ENCODE results near the gene PIGBOS1.
A peak's percentile ranks its signal among the peaks of the same experiment; 100 is the strongest.
"Not testable (repeated sequence)": the region's sequence is repeated elsewhere in the genome, so short reads cannot be mapped to it uniquely, and the experiment has no call there.

Gene PIGBOS1

DNA sequence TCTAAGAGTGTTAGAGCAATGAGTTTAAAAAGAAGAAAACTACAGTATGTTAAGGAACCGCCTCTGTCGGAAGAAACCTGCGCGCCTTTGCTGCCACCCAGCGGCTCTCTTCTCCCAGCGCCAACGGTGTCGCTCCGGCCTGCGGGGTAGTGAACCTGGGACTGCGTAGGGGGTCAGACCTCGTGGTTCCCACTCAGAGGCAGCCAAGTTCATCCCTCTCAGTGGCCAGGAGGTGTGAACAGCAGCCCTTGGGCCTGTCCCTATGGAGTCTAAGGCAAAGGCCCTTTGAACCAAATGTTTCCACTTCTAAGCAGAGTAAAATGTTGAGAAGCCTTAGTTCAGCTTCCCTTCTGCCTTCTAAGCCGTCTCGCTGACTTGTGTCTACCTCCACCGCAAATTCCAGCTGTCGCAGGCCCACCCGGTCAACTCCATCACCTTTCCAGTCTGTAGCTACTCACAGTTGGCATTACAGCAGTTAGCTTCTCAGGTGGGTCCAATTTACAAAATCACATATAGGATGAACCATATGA lies 28.3 kb downstream of the PIGBOS1 start:
- peak; percentile 58 for DNase-seq

DNA sequence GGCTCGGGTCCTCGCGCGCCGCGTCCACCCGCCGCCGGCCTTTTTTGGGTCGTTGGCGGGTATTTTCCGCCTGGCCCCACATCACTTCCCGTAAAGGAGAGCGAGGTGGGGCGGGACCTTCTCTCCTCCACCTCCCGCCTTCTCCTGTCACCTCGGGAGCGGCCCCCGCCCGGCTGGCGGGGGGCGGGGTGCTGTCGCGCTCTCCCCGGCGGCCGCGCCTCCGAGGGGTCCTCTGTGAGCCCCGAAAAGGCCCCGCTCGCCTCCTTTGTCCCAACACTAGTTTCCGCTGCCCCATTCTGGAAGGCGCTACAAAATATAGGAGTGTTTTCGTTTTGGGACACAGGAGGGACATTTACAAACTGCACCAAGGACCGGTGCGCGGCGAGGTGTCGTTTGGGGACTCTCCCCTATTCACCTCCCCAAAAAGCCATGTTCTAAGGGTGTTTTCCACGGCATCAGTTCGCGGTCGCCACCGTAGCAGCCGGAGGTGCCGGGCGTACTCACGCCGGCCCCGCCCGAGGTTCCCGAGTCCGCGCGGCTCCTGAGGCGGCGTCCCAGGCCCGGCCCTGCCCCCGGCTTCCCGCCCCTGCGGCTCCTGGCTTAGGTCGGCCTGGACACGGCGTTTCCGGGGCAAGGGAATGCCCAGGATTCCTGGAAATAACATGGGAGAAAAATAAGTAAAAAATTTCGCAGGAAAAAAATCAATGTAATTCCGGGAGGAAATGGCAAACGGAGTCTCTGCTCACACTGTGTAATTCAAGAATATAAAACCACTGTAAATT lies 29.0 kb downstream of the PIGBOS1 start, which contains the start of gene RAB27A:
Gene RAB27A, minus strand, starts transcription at position 68 of the 782 bp plus-strand sequence. CDS start 54,879 bp downstream, outside the sequence.
- DNase-seq = peak; percentile 50

DNA sequence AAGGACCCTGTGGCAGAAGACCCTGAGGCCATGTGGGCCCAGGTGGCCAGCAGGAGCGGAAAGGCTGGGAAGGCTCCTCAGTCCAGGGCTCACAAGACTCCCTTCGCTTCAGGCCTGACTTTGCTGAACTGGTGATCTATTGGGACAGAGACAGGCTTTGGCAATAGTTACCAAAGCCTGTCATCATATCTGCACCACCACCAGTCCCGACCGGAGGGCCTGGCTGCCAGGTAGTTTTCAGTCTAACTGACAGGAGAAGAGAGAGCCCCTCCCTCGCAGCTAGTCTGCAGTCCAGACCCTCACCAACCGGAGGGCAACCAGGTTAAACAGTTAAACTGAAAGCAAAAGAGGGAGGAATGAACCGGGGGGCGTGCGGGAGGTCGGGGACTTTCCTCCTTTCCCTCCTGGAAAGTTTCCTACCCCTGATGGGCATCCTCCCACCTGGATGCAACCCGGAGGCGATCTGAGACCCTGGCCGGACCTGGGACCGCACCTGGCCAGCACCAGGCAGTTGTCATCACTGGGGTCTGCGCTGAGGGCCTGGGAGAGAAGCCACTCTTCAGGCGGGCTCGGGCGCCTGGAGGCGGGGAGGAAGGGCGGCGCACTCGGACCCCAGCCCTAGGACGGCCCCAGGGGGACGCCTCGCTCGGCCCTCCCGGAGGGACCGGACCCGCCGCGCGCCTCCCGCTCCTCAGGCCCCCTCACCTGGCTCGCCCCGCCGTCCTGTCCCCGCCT lies 29.7 kb downstream of the PIGBOS1 start:
- DNase-seq = no peak

DNA sequence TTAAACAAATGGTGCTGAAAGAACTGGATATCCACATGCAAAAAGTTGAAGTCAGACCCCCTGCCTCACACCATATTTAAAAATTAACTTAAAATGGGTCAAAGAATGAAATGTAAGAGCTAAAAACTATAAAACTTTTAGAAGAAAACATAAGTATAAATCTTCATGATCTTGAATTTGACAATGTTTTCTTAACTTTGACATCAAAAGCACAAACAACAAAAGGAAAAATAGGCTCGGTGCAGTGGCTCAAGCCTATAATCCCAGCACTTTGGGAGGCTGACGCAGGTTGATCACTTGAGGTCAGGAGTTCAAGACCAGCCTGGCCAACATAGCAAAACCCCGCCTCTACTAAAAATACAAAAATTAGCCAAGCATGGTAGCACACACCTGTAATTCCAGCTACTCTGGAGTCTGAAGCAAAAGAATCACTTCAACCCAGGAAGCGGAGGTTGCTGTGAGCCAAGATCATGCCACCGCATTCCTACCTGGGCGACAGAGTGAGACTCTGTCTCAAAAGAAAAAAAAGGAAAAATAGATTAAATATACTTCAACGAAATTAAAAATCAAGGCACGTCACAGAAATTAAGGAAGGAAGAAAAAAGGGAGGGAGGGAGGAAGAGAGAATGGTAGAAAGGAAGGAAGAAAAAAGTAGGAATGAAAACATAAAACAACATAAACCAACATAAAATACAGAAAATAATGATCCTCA lies 30.8 kb downstream of the PIGBOS1 start:
- no peak for DNase-seq

DNA sequence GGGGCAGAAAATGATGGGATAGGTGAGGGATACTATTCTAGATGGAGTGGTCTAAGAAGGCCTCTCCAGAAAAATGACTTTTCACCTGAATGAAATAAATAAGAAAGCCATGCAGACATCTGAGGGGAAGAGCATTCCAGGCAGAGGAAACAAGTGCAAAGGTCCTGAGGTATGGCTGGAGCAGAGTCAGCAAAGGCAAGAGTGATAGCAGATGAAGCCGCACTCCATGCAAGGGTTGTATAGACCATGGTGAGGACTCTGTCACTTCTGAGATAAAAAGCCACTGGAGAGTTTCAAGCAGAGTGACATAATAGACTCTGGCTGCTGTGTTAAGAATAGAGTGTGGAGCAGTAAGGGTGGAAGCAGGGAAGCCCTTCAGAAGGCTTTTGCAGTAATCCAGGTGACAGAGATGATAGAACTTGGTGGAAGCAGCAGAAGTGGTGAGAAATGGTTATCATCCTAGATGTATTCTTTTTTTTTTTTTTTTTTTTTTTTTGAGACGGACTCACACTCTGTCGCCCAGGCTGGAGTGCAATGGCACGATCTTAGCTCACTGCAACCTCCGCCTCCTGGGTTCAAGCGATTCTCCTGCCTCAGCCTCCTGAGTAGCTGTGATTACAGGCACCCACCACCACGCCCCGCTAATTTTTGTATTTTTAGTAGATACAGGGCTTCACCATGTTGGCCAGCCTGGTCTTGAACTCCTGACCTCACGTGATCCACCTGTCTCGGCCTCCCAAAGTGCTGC lies 32.3 kb downstream of the PIGBOS1 start:
- not testable (repeated sequence) for DNase-seq

DNA sequence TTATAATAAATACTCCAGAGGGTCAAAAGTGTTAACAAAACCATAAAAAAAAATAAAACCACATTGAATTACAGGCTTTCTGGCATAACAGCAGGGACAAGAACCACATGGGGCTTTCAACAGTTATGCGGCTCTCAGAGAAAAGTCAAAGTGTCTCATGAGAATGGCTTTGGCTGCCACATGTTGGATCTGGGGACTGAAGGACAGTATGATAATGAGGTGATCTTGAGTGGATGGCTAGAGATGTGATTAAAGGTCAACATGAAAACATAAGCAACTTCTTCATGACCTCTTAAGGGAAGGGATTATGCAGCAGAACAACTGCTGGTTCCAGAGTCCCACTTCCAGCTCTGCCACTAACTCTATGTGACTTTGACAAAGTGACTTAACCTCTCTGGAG lies 34.5 kb downstream of the PIGBOS1 start:
- peak; percentile 12 for DNase-seq

DNA sequence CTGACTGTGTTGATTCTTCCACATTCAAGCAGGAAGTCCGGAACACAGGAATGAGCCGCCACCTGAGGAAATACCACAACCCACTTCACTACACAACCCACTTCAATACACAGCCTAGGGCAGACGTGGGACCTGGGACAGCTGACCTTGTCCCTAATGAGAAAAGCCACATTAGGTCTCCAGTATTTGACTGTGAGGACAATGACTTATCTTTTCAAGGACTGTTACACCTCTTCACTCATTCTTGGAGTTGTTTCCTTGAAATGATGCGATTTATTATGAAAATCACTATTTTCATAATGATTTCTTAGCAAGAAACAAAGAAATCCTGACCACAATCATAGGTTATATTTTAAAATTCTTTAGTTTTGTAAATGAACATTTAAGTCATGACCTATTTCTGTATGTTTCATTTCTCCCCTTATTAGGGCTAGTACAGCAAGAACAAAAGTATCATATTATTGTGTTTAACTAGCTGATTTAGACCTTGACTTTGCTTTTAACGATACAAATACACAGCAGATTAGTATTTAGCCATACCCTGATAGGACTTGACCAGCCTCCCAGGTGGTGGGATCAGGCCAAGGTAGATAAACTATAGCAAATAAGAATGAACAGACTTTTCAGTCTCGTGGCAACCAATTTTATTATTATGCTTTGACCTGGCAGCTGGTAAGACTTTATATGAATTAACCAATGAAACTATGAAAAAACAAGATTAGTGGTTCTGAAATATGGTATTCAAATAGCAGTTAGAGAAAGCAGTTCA lies 35.4 kb downstream of the PIGBOS1 start:
- no peak for DNase-seq

DNA sequence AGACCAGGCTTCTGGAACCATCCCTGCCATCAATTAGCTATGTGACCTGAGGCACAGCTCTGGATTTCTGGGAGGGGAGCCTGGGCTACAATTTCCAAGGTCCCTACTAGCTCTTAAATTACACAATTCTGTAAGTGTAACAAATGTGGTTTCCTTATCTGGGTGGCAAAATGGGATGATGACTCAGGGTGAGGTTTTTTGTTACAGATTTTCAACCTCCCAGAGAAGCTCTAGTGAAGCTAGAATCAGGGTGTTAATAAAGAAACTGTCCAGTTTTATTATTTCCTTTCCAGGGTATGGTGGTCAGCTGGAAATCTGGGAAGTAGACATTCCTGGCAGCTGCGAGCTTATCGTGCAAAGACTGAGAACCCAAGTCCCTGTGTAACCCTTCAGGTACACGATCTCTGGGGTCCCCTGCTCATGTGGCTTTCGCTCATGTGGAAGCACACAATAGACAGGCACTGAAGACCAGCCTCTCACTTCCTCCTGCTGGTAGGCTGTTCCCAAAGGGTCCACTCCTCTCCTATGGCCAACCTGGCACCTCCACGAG lies 36.6 kb downstream of the PIGBOS1 start:
- no peak for DNase-seq

DNA sequence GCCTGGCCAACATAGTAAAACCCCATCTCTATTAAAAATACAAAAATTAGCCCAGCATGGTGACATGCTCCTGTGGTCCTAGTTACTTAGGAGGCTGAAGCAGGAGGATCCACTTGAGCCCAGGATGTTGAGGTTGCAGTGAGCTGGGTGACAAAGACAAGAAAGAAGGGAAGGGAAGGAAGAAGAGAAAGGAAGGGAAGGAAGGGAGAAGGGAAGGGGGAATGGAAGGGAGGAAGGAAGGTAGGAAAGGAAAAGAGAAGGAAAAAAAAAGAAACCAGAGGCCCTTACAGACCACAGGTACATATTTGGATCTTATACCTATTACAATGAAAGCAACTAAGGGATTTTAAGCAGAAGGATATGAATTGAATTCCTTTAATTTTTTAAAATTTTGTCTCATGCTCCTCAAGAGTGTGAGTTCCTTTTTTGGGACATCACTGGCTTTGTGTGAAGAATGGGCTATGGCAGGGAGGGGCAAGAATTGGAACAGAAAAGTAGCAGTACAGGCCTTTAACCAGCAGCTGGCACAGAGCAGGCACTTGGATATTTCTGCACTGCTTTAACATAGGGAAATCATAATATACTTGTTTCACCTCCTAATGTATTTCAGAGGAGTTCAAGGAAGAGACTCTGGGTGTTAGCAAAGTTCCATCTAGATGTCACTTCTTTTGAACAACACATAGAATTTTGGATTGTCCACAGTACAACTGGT lies 37.2 kb downstream of the PIGBOS1 start:
- no peak for DNase-seq

DNA sequence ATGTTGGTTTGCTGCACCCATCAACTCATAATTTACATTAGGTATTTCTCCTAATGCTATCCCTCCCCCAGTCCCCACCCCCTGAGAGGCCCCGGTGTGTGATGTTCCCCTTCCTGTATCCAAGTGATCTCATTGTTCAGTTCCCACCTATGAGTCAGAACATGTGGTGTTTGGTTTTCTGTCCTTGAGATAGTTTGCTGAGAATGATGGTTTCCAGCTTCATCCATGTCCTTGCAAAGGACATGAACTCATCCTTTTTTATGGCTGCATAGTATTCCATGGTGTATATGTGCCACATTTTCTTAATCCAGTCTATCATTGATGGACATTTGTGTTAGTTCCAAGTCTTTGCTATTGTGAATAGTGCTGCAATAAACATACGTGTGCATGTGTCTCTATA lies 38.3 kb downstream of the PIGBOS1 start:
- DNase-seq = not testable (repeated sequence)

DNA sequence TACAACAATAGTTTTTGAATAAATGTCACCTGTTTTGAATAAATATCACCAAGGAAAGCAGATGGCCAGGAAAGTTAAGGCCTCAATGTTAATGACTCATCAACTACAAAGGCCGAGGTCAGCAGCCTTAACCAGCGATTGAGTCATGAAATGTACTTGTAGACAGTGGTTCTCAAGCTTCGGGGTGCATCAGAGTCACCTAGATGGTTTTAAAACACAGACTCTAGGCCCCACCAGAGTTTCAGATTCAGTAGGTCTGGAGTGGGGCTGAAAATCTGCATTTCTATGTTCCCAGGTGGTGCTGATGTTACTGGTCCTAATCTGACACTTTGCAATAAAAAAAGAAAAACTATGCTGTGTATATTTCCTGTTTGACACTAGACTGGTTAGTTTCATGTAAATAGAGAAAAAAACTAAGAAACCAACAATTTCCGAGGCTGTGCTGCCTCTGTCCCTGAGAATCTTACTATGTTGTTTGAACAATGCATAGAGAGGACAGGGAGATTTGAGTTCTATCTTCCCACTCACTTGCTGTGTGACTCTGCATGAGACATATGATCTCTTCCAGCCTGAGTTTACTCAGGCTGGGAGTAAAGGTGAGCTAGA lies 39.1 kb downstream of the PIGBOS1 start:
- DNase-seq = no peak

DNA sequence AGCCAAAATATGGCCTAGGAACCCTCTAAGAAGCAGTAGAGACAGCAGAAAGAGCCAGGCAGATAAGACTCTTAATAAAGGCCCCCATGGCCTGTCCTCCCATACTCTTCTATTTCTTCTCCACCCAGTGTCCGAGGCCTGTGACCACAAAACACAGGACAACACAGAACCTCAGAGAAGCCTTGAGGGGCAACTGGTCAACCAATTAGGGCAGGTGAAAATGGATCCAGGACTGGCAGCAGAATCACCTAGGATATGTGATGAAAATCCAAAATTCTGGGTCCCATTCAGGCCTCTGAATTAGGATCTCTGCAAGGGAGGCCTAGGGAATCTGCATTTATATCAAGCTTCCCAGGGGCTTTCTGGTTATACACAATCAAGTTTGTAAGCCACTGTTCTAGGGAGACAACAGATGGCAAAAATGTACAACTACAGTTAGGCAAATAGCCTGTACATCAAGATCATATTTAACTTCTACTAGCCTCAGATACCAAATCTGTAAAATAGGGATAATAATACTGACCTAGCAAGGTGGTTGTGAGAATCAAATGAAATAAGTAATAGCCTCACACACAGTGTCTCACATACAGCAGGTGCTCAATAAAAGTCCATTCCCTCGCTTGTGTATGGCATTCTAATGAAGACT lies 39.7 kb downstream of the PIGBOS1 start:
- DNase-seq = no peak

DNA sequence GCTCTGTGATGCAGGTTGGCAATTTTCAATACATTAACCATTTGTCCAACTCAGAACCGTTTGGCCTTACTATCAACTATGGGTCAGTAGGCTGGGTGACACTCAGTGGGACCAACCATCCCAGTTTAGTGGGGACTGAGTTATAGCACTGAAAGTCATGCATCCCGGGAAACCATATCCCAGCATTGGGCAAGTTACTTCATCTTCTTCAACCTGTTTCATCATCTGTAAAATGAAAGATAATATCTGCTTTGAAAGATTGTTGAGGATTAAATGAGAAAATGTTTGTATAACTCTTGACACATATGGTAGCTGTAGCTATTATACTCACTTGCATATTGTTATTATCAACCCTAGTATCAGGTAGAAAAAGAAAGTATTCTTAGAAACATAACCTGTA lies 41.2 kb downstream of the PIGBOS1 start:
- no peak for DNase-seq

DNA sequence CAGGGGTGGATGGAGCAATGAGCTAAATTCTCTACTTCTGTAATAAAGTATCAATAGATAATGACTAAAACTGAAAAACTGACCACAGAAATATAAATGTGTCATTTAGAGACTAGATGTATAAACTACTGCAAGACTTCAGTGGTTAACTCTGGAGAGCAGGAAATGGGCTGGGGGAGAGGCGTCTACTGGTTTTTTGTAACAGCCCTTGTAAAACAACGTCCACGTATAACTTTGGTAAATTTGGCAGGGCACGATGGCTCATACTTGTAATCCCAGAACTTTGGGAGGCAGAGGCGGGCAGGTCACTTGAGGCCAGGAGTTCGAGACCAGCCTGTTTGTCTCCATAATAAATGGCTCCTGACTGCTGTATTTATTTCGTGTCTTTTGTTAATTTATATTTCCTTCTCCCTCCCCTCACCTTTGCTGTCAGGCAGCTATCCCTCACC lies 41.8 kb downstream of the PIGBOS1 start:
- DNase-seq = no peak

DNA sequence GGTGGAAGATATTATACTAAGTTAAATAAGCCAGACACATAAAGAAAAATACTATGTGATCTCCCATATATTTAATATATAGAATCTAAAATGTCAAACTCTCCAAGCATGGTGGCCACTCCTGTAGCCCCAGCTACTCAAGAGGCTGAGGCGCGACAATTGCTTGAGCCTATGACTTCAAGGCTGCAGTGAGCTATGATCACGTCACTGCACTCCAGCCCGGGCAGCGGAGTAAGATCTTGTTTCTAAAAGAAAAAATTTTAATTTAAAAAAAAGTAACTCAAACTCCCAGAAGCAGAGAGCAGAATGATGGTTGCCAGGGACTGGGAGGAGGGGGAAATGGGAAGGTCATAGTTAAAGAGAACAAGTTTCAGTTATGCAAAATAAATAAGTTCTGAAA lies 42.6 kb downstream of the PIGBOS1 start:
- no peak for DNase-seq

DNA sequence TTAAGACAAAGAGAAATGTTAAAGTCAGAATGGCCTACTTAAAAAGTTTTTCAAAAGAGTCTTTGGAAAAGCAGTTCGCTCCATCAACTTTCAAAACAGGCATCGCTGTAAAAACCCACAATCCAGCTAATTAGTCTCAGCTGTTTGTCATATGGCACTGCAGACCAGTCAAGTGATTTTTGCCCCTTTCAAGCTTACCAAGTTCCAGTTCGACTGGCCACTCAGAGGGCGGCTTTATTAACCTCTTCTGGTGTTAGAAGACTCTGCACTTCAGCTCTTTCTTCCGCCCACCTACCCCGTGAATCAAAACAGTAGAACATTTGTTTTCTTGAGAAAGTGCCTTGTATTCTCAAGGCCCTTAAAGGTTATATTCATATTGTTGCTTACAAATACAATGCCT lies 48.6 kb downstream of the PIGBOS1 start:
- DNase-seq = no peak

DNA sequence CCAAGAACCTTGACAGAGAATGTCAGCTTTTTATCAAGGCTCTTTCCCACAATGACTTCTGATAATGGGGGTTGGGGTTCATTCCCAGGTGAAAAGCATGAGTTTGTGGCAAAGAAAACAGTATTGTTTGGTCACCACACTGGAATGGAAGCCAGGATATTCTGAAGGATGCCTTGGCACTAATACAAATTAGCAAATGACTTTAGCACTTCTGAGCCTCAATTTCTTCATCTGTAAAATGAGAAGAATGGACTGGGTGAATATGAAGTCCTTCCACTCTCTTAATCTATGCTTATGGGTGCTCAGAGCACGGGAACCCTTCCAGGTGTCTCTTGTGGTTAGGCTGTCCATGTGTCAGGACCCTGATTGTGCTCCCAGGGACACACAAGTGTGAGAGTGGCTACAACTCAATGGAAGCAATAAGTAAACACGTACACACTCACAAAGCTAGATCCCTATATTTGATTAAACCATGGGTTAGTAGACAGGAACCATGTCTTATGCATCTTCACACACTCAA lies 50.7 kb downstream of the PIGBOS1 start:
- no peak for DNase-seq

DNA sequence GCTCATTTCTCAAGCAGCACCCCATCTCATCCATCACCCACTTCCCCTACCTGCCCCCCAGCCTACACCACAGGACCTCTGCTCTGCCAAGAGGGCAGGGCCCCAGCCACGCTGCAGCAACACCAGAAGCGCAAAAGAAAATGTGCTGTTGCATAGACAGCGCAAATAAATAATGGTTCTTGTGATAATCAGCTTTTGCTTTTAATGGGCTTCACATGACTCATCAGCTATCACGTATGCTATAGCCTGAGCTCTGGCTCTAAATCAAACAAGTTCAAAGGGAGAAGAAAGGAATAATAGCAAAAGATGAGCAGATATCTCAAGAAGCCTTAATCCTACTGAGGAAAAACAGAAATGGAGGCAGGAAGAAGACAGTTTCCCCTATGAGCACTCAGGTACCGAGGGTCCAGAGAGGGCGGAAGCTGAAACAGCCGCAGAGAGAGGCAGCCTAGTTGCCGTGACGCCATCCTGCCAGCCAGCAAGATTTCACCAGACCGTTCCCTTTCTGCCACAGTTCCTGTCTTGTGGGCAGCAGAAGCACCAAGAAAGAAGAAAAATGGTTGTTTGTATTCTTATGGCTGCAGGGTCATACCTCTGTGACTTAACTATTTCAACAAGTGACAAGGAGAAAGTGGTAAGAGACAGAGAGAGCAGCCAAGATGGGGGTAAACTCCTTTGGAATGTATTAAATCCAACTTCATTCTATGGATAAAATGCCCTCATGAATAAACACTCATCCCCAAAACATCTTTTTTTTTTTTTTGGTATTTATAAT lies 51.3 kb downstream of the PIGBOS1 start:
- DNase-seq = no peak
